CD14-positive monocyte (primary cell): ENCODE data around the gene CASTOR1. TPM values are rescaled to one million over a fixed set of nuclear protein-coding genes. Genes with fewer than 3 reads are reported as not detected.

Source experiments
- DNase-seq, 3 donors: peaks; one replicate each; pipeline ENCODE4 v3.0.0-alpha.2; 2011 to 2022
- H2AFZ ChIP-seq: 2 replicates; pipeline ENCODE4 v1.6.0; 2012; ENCODE audit warnings: mild to moderate bottlenecking, low read depth, low read length, inconsistent platforms; ENCODE audit not compliant: insufficient read depth, poor library complexity, severe bottlenecking
- H3K27ac ChIP-seq, 2 donors: 1 replicate in 1 of 2; 2 replicates in 1 of 2; pipeline ENCODE4 v1.5.1; 2012 to 2013; ENCODE audit warnings: low read length in 2 of 2, control low read depth in 1 of 2, inconsistent platforms in 1 of 2, low read depth in 1 of 2, mild to moderate bottlenecking in 1 of 2
- H3K27me3 ChIP-seq, 2 donors: one replicate each; pipeline versions ENCODE4 v1.6.0 to v1.6.1; 2011 to 2013; ENCODE audit warnings: low read length in 2 of 2; ENCODE audit not compliant: control insufficient read depth in 2 of 2, insufficient read depth in 2 of 2
- H3K36me3 ChIP-seq, 2 donors: replicated peaks in 1 of 2; 1 replicate in 1 of 2; 2 replicates in 1 of 2; pipeline versions ENCODE4 v1.5.1 to v1.6.1; 2012 to 2013; ENCODE audit warnings: low read length in 2 of 2, control low read depth in 1 of 2, inconsistent platforms in 1 of 2, mild to moderate bottlenecking in 1 of 2; ENCODE audit not compliant: insufficient read depth in 2 of 2, control insufficient read depth in 1 of 2
- H3K4me1 ChIP-seq, 2 donors: 1 replicate in 1 of 2; 2 replicates in 1 of 2; pipeline versions ENCODE4 v1.5.1 to v1.6.1; 2012 to 2013; ENCODE audit warnings: low read length in 2 of 2, control low read depth in 1 of 2, inconsistent platforms in 1 of 2, mild to moderate bottlenecking in 1 of 2, moderate library complexity in 1 of 2; ENCODE audit not compliant: insufficient read depth in 2 of 2, control insufficient read depth in 1 of 2
- H3K4me2 ChIP-seq: replicated peaks from 2 replicates; pipeline ENCODE3; 2012; ENCODE audit warnings: low read length, moderate library complexity, mild to moderate bottlenecking; ENCODE audit not compliant: poor library complexity, severe bottlenecking; ENCODE audit errors: extremely low read depth
- H3K4me3 ChIP-seq, 3 experiments: fragments of 200-600 bp in 1 of 3; sonication (generic) in 1 of 3; replicated peaks in 1 of 3; 1 replicate in 2 of 3; 2 replicates in 1 of 3; pipeline ENCODE4 v1.5.1; 2011 to 2013; ENCODE audit warnings: low read length in 3 of 3, mild to moderate bottlenecking in 3 of 3, control low read depth in 2 of 3, low read depth in 2 of 3, inconsistent platforms in 1 of 3, moderate library complexity in 1 of 3
- H3K79me2 ChIP-seq: 2 replicates; pipeline ENCODE4 v1.6.0; 2012; ENCODE audit warnings: mild to moderate bottlenecking, control low read depth, inconsistent platforms, low read length, moderate library complexity; ENCODE audit not compliant: insufficient read depth
- H3K9ac ChIP-seq: 2 replicates; pipeline ENCODE4 v1.6.0; 2017; ENCODE audit warnings: low read length, mild to moderate bottlenecking; ENCODE audit not compliant: insufficient read depth, poor library complexity, severe bottlenecking
- H3K9me3 ChIP-seq, 2 donors: replicated peaks in 1 of 2; 1 replicate in 1 of 2; 2 replicates in 1 of 2; pipeline versions ENCODE4 v1.5.1 to v1.6.1; 2012 to 2013; ENCODE audit warnings: low read length in 2 of 2, control low read depth in 1 of 2; ENCODE audit not compliant: control insufficient read depth in 1 of 2, insufficient read depth in 1 of 2
- H4K20me1 ChIP-seq: 2 replicates; pipeline ENCODE4 v1.6.0; 2012; ENCODE audit warnings: mild to moderate bottlenecking, low read length, control low read depth, moderate library complexity; ENCODE audit not compliant: insufficient read depth
- H3K27ac Mint-ChIP-seq, 7 donors: one replicate each; pipeline ENCODE4 v1.8.0; 2020; ENCODE audit warnings: mild to moderate bottlenecking in 7 of 7, mixed read lengths in 7 of 7, moderate library complexity in 6 of 7, inconsistent platforms in 2 of 7
- H3K27me3 Mint-ChIP-seq, 3 donors: one replicate each; pipeline ENCODE4 v1.8.0; 2021 to 2022; ENCODE audit warnings: low read depth in 3 of 3, mild to moderate bottlenecking in 3 of 3, mixed read lengths in 3 of 3, moderate library complexity in 3 of 3, inconsistent platforms in 1 of 3
- H3K36me3 Mint-ChIP-seq, 2 donors: one replicate each; pipeline ENCODE4 v1.8.0; 2020; ENCODE audit warnings: mixed read lengths in 2 of 2, inconsistent platforms in 1 of 2, mild to moderate bottlenecking in 1 of 2
- H3K4me1 Mint-ChIP-seq: one replicate; pipeline ENCODE4 v1.8.0; 2020; ENCODE audit warnings: mild to moderate bottlenecking, mixed read lengths
- H3K4me3 Mint-ChIP-seq, 2 donors: one replicate each; pipeline ENCODE4 v1.8.0; 2020; ENCODE audit warnings: mild to moderate bottlenecking in 2 of 2, mixed read lengths in 2 of 2, moderate library complexity in 1 of 2
- H3K9me3 Mint-ChIP-seq, 7 donors: one replicate each; pipeline ENCODE4 v1.8.0; 2020 to 2022; ENCODE audit warnings: mixed read lengths in 7 of 7, mild to moderate bottlenecking in 6 of 7, moderate library complexity in 6 of 7, inconsistent platforms in 2 of 7
- CTCF ChIP-seq: fragments of 200-600 bp; IDR thresholded peaks from one replicate; pipeline ENCODE4 v1.8.0; 2022; ENCODE audit warnings: antibody characterized with exemption, mild to moderate bottlenecking
- WGBS: methylation state at CpG from one replicate; pipeline ENCODE4 v1.1.5; 2013; ENCODE audit warnings: missing lambda C conversion rate; ENCODE audit not compliant: insufficient coverage; 5-methylcytosine and 5-hydroxymethylcytosine counted together
- intact Hi-C, 2 donors: fragments of 100-400 bp; cut with micrococcal nuclease; formaldehyde crosslinking; loops; one replicate each; pipeline versions ENCODE4 v1.15.0 to v1.15.1; 2023
- polyA plus RNA-seq, 3 donors: library from polyadenylated mRNA; depleted of rRNA in 1 of 3; unstranded in 2 of 3; stranded (reverse) in 1 of 3; fragments of 300-500 nt in 2 of 3; fragments of >200 nt in 1 of 3; fragmentation: Illumina TruSeq in 2 of 3; gene quantifications; 1 replicate in 2 of 3; 2 replicates in 1 of 3; pipeline ENCODE4 v1.2.3, GENCODE V29; 2012 to 2021

The CASTOR1 gene
- polyA plus RNA-seq, 3 donors: 6.4 to 15.5 (median 6.5) TPM

- Mint-ChIP-seq H3K4me1 (peaks cover 16% of the 10 kb centered on the region), H3K27ac (no peak overlapping the region), H3K27me3 (peaks cover 0 to 3% (median 2%) of the 10 kb centered on the region in 3 donors), H3K36me3 (peaks cover 90 to 95% of the 10 kb centered on the region in 2 donors), H3K9me3 (no peaks in the 10 kb centered on the region), H3K4me3 (no peak overlapping the region)
- Histone ChIP-seq H3K4me1 (peaks cover 10% of the 10 kb centered on the region in 2 donors), H3K4me3 (no peak overlapping the region), H3K9me3 (no peaks in the 10 kb centered on the region), H2AFZ (no peak overlapping the region), H3K4me2 (no peak overlapping the region), H3K27me3 (no peaks in the 10 kb centered on the region), H3K9ac (no peak overlapping the region), H3K36me3 (peaks cover 77 to 94% of the 10 kb centered on the region in 2 donors), H3K27ac (no peak overlapping the region), H4K20me1 (peaks cover 45% of the 10 kb centered on the region), H3K79me2 (no peaks in the 10 kb centered on the region)
- no peak for TF ChIP-seq CTCF
- intact Hi-C loops: no loop called here
- no peak for DNase-seq
- WGBS: 100% methylated on average over 3 of the region's 3 CpGs
Measured at GRCh38 chr22:30296833-30297232, 7.5 kb upstream of the CASTOR1 start.

GRCh38 chr22:30296324-30296723, 7.0 kb upstream of the CASTOR1 start:
- Mint-ChIP-seq H3K27me3 (peaks cover 0 to 2% (median under 1%) of the 10 kb centered on the region in 3 donors), H3K4me1 (peaks cover 11% of the 10 kb centered on the region), H3K36me3 (peaks cover 91 to 99% of the 10 kb centered on the region in 2 donors), H3K9me3 (no peaks in the 10 kb centered on the region), H3K4me3 (no peak overlapping the region), H3K27ac (no peak overlapping the region)
- H3K79me2 ChIP-seq: no peaks in the 10 kb centered on the region
- H3K4me2 ChIP-seq: no peak overlapping the region
- peaks cover 77 to 100% of the 10 kb centered on the region in 2 donors for H3K36me3 ChIP-seq
- 94% methylated on average over 3 of the region's 4 CpGs for WGBS
- H3K4me1 ChIP-seq: peaks cover 5% of the 10 kb centered on the region in 2 donors
- TF ChIP-seq CTCF: no peak
- no peaks in the 10 kb centered on the region for H3K27me3 ChIP-seq
- no peak overlapping the region for H3K4me3 ChIP-seq
- DNase-seq: no peak
- H3K27ac ChIP-seq: no peak overlapping the region
- H3K9ac ChIP-seq: no peak overlapping the region
- peaks cover 44% of the 10 kb centered on the region for H4K20me1 ChIP-seq
- H2AFZ ChIP-seq: no peak overlapping the region
- no peaks in the 10 kb centered on the region for H3K9me3 ChIP-seq
- intact Hi-C loops: no loop called here
